ENCODE measurements around the gene TLR3.
"Not testable (repeated sequence)": the region's sequence is repeated elsewhere in the genome, so short reads cannot be mapped to it uniquely, and the experiment has no call there.

Gene TLR3

GRCh38 chr4:186068581-186069348, at the start of gene TLR3:
TSS of gene TLR3 (plus strand) at chr4:186069156. CDS start at chr4:186076620, 7,464 bp downstream.
- peak; percentile 51 to 60 for DNase-seq

GRCh38 chr4:186019269-186019668, 49.7 kb upstream of the TLR3 start:
- DNase-seq: no peak

- DNase-seq: no peak
These were observed 48.7 kb upstream of the TLR3 start for GRCh38 chr4:186020106-186020792.

- DNase-seq: no peak
These were observed 48.1 kb upstream of the TLR3 start for GRCh38 chr4:186020793-186021407.

GRCh38 chr4:186021461-186022167, 47.3 kb upstream of the TLR3 start:
- no peak for DNase-seq

- no peak for DNase-seq
These were observed 45.0 kb upstream of the TLR3 start for GRCh38 chr4:186023975-186024374.

- DNase-seq: no peak
These were observed 44.1 kb upstream of the TLR3 start for GRCh38 chr4:186024637-186025407.

- no peak for DNase-seq
These were observed 43.6 kb upstream of the TLR3 start for GRCh38 chr4:186025408-186025690.

GRCh38 chr4:186027405-186027804, 41.6 kb upstream of the TLR3 start:
- DNase-seq: no peak

- DNase-seq: no peak
These were observed 39.2 kb upstream of the TLR3 start for GRCh38 chr4:186029571-186030398.

GRCh38 chr4:186030399-186030775, 38.6 kb upstream of the TLR3 start:
- DNase-seq: no peak

- no peak for DNase-seq
These were observed 38.2 kb upstream of the TLR3 start for GRCh38 chr4:186030795-186031194.

- DNase-seq: no peak
These were observed 36.7 kb upstream of the TLR3 start for GRCh38 chr4:186032259-186032658.

- no peak for DNase-seq
These were observed 35.9 kb upstream of the TLR3 start for GRCh38 chr4:186033027-186033426.

GRCh38 chr4:186034613-186035012, 34.3 kb upstream of the TLR3 start:
- DNase-seq: not testable (repeated sequence)

GRCh38 chr4:186036976-186037581, 31.9 kb upstream of the TLR3 start:
- DNase-seq: no peak

GRCh38 chr4:186037692-186038658, 31.0 kb upstream of the TLR3 start:
- DNase-seq: peak; percentile 45 to 90

- DNase-seq: no peak
These were observed 29.3 kb upstream of the TLR3 start for GRCh38 chr4:186039697-186040096.

GRCh38 chr4:186040316-186040715, 28.6 kb upstream of the TLR3 start:
- no peak for DNase-seq

GRCh38 chr4:186047501-186047900, 21.5 kb upstream of the TLR3 start:
- DNase-seq: not testable (repeated sequence)

Data from inflammatory macrophage treated with lipopolysaccharide for 1 hour (primary cell).